DMS153 treated with DMSO at 0.1 percent for 48 hours (cell line): ENCODE measurements around the gene HSD17B12.

Experiments used
- DNase-seq: peaks from one replicate; lab custom pipeline; 2025; ENCODE audit not compliant: unreplicated experiment; lab: John Stamatoyannopoulos, UW

The HSD17B12 gene

DNA sequence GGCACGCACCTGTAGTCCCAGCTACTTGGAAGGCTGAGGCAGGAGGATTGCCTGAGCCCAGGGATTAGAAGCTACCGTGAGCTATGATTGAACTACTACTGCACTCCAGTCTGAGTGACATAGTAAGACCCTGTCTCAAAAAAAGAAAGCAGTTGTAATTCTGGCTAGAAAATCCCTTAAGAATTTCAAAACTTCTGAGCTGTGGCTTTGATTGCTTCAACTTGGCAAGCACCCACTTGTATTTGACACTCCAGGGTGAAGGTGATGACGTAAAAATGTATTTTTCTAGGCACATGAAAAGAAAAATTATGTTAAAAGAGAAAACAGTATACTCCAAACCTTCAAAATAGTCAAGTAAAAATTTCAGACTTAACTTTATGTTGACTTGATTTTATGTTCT lies 176.5 kb downstream of the HSD17B12 start:
- DNase-seq, result no peak

DNA sequence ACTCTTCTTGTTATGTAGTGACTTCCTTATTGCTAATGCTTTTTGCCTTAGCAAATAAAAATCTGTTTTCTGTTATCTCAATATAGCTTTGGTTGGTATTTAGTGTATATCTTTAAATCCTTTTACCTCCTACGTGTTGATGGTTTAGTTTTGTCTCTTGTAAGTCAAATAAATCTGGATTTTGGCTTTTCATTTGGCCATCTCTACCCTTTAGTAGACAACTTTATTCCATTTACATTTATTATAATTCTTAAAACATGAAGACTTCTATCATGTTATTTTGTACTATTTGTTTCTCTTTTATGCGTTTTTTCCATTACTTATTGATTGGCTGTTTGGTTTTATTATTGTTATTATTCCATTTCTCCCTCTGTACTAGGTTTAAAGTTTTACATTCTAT lies 180.6 kb downstream of the HSD17B12 start:
- no peak for DNase-seq

DNA sequence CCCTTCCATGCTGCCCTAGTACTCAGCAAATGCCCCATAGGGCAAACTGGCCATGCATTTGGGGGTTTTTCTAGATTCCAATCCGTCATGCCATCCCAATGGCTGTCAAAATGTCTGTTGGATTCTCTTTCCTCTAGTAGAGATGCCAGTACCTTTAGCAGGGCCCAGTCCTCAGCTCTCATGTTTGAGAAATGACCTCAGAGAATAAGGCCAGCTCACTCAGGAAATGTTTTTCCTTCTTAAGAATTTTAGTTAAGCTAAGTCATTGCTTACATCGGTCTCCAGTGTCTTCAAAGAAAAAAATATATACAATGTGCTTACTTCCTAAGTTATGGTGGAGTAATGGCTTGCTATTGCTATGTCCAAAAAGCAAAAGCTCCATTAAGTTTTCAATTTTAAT lies 186.0 kb downstream of the HSD17B12 start:
- DNase-seq, result no peak

DNA sequence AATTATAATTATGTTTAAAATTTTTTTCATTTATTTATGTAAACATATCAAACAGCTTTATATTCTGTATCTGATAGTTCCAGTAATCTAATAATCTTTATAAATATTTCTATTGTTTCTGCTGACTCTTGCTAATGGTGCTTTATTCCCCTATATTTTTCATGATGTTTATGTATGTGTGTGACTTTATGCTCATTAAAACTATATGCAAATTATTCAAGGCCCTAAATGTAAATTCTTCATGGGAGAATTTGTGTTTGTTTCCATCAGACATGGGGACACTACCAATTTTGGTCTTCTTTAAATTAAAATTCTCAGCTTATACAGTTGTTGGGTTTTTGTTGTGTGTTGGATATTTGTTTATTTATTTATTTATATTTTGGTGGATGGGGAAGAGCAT lies 186.4 kb downstream of the HSD17B12 start:
- no peak for DNase-seq

GRCh38 chr11:43868852-43869567 lies 188.5 kb downstream of the HSD17B12 start:
- peak; percentile 41 for DNase-seq

DNA sequence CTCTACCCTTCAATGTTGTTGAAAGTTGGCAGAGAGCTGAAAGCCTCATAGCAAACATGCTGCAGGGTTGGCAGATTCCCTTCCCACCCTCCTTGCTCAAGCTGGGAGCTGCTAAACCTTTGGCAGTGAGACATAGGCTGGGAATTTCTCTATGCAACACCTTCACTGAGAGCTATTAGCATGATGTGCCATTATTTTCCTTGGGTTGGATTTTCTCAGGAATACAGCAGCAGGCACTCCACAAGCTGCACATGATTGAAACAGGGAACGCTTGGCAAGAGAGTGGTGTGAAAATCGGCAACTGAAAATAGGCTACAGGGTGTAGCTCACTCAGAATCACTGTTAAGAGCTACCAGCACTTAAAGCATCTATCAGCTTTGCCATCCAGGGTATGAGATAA lies 190.5 kb downstream of the HSD17B12 start:
- no peak for DNase-seq

DNA sequence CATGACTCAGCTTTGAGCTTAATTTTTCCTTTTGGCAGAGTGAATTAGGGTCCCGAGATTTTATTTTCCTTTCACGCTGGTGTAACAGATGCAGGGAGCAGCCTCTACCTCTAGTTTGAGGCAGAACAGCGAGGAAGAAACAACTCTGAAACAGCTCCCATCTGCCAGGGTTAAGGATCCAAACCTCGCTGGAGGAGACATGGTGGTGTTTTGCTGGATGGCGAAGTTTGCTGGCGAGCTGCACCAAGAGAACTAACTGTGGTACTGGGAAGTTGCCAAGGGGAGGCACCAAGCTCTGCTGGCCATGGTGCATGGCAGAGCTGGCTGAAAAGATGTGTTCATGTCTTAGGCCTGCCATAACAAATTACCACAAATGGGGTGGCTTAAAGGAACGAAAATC lies 192.5 kb downstream of the HSD17B12 start:
- no peak for DNase-seq

- DNase-seq, result no peak
Observed at GRCh38 chr11:43874078-43874477, 193.5 kb downstream of the HSD17B12 start.

- DNase-seq, result no peak
Observed at GRCh38 chr11:43874738-43875137, 194.2 kb downstream of the HSD17B12 start.

DNA sequence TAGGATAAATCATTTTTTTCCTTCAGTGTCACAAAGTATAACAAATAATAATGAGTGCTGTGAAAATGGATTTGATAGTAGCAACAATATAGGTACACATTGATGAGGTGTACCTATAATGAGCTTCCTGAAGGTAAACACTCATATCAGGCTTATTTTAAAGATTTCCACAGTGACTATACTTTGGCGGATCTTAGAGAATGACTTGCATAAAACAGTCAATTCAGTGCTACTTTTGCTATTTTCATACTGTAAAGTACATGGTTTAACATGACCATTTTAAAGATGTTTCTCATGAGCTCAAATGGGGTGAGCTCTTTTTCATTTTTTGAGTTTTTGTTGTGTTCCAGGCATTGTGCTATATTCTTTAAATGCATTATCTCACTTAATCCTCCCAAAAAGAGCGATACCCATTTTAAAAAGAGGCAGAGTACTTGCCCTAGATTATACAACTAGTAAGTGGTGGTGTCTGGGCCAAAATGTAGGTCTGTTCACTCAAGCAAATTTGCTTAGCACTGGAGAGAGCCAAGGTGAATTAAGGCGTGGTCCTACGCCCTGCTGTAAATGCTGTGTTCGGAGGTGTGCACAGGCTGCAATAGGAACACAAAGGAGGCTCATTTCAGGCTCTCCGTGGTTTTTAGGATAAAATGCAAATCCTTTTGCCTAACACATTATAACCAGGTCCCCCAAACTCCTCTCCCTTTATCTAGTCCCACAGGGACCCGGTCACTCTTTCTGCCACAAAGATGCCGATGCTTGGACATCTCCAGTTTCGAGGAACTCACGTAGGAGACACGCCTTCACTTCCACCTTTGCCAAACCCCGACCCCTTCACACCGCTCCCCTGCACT lies 199.5 kb downstream of the HSD17B12 start:
- no peak for DNase-seq

- peak; percentile 35 for DNase-seq
Observed at GRCh38 chr11:43880640-43881159, 200.2 kb downstream of the HSD17B12 start, which contains the start of gene ALKBH3. ALKBH3 (plus strand) TSS chr11:43880831; CDS start chr11:43882653, 1,822 bp downstream.

GRCh38 chr11:43892851-43893250 lies 212.3 kb downstream of the HSD17B12 start:
- DNase-seq, result no peak

DNA sequence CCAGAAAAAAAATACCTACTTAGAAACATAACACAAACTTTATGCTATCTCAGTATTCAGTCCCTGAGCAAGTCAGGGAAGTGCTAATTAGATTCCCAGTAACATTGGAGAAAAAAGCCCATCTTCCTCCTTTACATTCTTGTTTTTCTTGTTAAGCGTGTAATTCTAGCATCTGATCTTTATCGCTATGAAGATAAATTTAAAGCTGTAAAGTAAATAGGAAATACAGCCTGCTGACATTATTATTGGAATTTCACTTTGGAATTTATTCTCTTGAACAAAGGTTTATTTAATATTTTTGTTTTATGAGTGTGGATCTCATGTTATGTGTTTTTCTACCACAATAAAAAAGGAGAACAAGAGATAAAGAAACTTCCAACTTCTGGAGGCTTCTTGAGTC lies 214.0 kb downstream of the HSD17B12 start:
- DNase-seq, result no peak

DNA sequence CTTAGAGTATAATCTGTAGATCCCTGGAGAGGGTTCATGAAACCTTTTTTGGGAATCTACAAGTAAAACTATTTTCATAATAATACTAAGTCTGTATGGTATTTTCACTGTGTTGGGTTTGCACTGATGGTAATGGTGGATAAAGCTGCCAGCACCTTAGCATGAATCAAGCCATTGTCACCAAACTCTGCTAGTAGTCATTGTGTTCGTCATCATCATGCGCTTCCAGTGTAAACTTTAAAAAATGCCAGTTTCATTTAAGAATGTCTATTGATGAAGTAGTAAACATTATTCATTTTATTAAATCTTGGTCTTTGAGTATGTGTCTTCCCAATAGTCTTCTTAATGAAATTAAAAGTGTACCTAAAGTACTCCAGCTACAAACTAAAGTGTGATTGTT lies 215.1 kb downstream of the HSD17B12 start:
- no peak for DNase-seq

DNA sequence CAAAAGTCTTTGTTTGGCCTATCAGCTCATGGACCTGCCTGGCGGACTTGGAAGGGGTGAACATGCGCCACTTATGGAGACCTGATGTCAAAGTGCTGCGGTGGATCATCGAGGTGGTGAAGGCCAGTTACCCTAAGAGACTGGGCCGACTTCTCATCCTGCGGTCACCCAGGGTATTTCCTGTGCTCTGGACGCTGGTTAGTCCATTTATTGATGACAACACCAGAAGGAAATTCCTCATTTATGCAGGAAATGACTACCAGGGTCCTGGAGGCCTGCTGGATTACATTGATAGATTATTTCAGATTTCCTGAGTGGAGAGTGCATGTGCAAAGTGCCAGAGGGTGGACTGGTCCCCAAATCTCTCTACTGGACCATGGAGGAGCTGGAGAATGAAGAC lies 218.0 kb downstream of the HSD17B12 start:
- no peak for DNase-seq

DNA sequence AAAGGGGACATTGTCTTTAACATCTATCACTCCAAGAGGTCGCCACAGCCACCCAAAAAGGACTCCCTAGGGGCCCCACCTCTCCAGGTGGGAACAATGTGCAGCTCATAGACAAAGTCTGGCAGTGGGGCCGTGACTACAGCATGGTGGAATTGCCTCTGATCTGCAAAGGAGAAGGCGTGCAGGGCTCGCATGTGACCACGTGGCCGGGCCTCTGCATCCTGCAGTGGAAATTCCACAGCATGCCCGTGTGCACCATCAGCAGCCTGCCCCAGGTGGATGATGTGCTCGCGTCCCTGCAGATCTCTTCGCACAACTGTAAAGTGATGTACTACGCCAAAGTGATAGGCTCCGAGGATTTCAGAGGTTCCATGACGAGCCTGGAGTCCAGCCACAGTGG lies 218.6 kb downstream of the HSD17B12 start:
- no peak for DNase-seq

GRCh38 chr11:43901551-43901950 lies 221.0 kb downstream of the HSD17B12 start:
- no peak for DNase-seq

DNA sequence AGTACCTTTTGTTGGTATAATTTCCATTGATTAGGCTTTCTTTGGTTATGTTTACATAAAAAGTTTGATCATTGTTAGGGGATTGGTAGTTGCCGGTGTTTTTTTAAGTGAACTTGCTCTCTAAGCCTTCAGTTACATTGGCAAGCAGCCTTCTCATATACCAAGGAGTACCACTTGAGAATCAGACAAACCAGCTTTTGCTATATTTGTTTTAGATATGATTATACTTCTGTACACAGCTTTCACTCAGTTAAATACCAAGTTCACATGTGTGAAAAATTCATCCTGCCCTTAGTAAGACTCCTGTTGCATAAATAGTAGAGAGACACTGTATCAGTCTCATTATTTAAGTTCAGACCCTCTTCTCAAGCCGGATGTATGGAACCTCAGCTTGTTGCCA lies 222.5 kb downstream of the HSD17B12 start:
- no peak for DNase-seq

DNA sequence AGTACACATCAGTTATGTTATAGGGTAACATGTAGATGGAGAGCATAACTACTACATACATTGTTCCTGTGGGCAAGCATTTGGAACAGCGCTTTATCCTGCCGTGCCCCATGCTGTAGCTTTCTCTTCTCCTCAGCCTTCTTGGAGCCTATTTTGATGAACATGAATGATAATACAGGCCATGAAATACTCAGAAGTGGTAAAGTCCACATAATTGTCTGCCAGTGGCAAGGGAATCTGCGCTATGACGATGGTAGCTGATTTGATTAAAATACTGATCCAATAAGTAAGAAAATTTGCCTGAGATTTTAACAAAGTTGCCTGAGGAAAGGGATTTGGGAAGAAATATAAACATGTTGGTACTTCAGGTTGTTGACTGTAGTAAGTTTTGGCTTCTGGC lies 223.4 kb downstream of the HSD17B12 start:
- no peak for DNase-seq

DNA sequence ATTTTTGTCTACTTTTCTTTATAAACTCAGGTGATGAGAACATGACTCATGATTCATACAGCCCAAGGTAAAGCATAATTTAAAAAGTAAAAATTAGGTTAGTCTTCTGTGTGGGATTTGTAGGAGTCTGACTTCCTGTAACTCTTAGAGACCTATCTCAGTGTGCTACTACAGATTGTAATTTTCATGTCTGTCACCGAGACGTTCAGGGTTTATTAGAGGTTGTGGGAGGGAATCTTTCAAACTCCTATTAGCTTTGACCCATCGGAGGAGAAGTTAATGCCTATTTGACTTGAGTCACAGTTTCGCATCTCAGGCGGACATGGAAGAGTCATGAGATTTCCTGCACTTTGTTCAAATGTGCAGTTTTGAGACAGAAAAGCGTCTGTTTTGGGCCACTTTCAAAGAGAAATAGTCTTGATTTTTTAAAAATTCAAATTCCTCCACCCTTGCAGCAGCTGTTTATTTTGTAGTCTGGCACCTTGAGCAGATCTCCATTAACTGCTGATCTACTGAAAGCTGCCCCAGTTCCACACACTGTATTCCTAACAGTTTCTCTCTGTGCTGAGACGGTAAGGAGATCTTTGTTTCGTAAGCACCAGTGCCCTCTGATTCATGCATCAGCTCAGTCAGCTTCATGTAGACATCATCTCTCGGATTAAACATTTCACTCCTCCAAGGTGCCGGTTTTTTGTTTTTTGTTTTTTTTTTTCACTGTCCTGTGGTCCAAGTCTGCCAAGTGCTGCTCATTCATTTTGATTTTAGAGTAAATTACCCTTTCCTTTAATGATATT lies 224.4 kb downstream of the HSD17B12 start:
- DNase-seq, result no peak

- DNase-seq, result no peak
Observed at GRCh38 chr11:43905813-43906241, 225.3 kb downstream of the HSD17B12 start.
